Measurements from ENCODE around the gene MEIS2.

DNA sequence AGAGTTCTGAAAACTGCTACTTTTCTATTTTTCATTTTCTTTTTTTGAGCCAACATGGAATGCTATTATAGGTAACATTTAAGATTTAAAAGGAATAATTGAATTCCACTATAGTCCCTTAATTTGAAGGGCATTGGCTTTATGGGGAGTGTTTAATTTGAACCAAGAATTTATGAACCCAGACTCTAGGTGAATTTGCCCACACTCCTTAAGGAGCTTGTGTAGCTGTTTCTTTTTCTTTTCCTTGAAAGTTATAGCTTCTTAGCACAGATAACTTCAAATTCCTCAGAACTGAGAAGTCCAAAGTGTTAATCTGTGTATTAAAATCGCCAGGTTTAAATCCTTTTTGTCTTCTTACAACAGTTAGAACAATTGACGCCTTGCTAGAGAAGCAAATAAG, 4.7 kb upstream of the MEIS2 start:
- TF ChIP-seq, protein P1, sequence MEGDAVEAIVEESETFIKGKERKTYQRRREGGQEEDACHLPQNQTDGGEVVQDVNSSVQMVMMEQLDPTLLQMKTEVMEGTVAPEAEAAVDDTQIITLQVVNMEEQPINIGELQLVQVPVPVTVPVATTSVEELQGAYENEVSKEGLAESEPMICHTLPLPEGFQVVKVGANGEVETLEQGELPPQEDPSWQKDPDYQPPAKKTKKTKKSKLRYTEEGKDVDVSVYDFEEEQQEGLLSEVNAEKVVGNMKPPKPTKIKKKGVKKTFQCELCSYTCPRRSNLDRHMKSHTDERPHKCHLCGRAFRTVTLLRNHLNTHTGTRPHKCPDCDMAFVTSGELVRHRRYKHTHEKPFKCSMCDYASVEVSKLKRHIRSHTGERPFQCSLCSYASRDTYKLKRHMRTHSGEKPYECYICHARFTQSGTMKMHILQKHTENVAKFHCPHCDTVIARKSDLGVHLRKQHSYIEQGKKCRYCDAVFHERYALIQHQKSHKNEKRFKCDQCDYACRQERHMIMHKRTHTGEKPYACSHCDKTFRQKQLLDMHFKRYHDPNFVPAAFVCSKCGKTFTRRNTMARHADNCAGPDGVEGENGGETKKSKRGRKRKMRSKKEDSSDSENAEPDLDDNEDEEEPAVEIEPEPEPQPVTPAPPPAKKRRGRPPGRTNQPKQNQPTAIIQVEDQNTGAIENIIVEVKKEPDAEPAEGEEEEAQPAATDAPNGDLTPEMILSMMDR (IDR thresholded peaks at IDR 0.05): no peak
- no peak for TF ChIP-seq POLR2A (IDR thresholded peaks at IDR 0.05)

Data from adrenal gland (tissue), 5 donors.